ENCODE measurements around the gene LMBRD2. TPM values are rescaled to one million over a fixed set of nuclear protein-coding genes. Genes with fewer than 3 reads are reported as not detected.

LMBRD2 gene
- polyA plus RNA-seq, 1 of the 3 experiments (the other 2 are of a cell fraction), result 1.6 TPM

DNA sequence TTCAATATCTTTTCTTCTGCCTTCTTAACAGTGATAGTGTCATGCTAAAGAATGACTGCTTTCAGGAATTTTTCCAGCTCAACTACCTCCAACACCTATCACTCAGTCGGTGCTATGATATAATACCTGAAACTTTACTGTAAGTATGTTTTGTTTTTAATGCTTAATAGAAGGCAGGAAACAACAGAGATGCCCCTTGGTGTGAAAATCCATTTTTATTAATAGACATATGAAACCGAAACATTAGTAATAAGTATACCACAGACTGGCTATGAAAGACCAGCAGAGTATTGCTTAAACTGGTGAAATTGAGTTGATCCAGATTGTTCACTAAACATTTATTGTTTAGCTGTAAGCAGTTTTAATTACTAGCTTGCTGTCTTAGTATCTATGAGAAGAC, 25.5 kb upstream of the LMBRD2 start:
- no peak overlapping the region for H2AFZ ChIP-seq (ENCODE audit: low read depth)
- H3F3A ChIP-seq (replicated peaks; ENCODE audit: insufficient read depth), result no peaks in the 10 kb centered on the region
- no peak overlapping the region for H3K4me3 ChIP-seq (ENCODE audit: low read depth in 2 of 2, low read length in 1 of 2)
- H3K9me2 ChIP-seq, result no peaks in the 10 kb centered on the region
- ChIA-PET POLR2A (no interaction called here), CTCF (interaction anchor here (0.8 to 3.1 kb wide), 13 partner anchors 10 to 515 kb away, joined by 3 to 17 read pairs (median 3); partner anchors contain the start of genes LMBRD2, SKP2 and UGT3A2)
- H3K9me3 ChIP-seq, result no peaks in the 10 kb centered on the region
- H3K27ac ChIP-seq (ENCODE audit: low read depth in 2 of 2, low read length in 1 of 2), result no peak overlapping the region
- no peaks in the 10 kb centered on the region for H3K4me1 ChIP-seq (ENCODE audit: control insufficient read depth in 1 of 2, insufficient read depth in 2 of 2, low read depth in 1 of 2, low read length in 1 of 2)
- no peak overlapping the region for H3K9ac ChIP-seq
- no peak for DNase-seq
- H3K79me2 ChIP-seq (ENCODE audit: insufficient read depth), result no peaks in the 10 kb centered on the region; the same call in 1 of the 2 replicates
- H3K27me3 ChIP-seq (ENCODE audit: insufficient read depth), result no peaks in the 10 kb centered on the region
- no peaks in the 10 kb centered on the region for H4K20me1 ChIP-seq (ENCODE audit: insufficient read depth)
- H3K4me2 ChIP-seq, result no peak overlapping the region
- TF ChIP-seq PBX3 (IDR thresholded peaks at IDR 0.05) (no peak), NRF1 (IDR thresholded peaks at IDR 0.05; ENCODE audit: low read depth, low read length) (no peak), FOSL2 (IDR thresholded peaks at IDR 0.05; ENCODE audit: borderline replicate concordance, low read depth) (no peak), SMC3 (IDR thresholded peaks at IDR 0.05; ENCODE audit: low read depth, low read length) (no peak), TAF1 (IDR thresholded peaks at IDR 0.05; ENCODE audit: borderline replicate concordance, low read depth, low read length) (no peak), CHD2 (IDR thresholded peaks at IDR 0.05; ENCODE audit: low read length, partially characterized antibody) (no peak), RAD21 (IDR thresholded peaks at IDR 0.05; ENCODE audit: low read length) (no peak), MEF2A (IDR thresholded peaks at IDR 0.05; ENCODE audit: borderline replicate concordance, low read depth) (no peak), TCF12 (IDR thresholded peaks at IDR 0.05) (no peak), MAX (IDR thresholded peaks at IDR 0.05; ENCODE audit: low read depth) (no peak), YY1 (IDR thresholded peaks at IDR 0.05; ENCODE audit: low read depth) (no peak), TEAD4 (IDR thresholded peaks at IDR 0.05; ENCODE audit: borderline replicate concordance, insufficient read depth) (no peak)
- TF ChIP-seq, protein P1, sequence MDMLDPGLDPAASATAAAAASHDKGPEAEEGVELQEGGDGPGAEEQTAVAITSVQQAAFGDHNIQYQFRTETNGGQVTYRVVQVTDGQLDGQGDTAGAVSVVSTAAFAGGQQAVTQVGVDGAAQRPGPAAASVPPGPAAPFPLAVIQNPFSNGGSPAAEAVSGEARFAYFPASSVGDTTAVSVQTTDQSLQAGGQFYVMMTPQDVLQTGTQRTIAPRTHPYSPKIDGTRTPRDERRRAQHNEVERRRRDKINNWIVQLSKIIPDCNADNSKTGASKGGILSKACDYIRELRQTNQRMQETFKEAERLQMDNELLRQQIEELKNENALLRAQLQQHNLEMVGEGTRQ (IDR thresholded peaks at IDR 0.05; ENCODE audit: borderline replicate concordance, low read depth, low read length), result no peak
- TF ChIP-seq, protein P2, sequence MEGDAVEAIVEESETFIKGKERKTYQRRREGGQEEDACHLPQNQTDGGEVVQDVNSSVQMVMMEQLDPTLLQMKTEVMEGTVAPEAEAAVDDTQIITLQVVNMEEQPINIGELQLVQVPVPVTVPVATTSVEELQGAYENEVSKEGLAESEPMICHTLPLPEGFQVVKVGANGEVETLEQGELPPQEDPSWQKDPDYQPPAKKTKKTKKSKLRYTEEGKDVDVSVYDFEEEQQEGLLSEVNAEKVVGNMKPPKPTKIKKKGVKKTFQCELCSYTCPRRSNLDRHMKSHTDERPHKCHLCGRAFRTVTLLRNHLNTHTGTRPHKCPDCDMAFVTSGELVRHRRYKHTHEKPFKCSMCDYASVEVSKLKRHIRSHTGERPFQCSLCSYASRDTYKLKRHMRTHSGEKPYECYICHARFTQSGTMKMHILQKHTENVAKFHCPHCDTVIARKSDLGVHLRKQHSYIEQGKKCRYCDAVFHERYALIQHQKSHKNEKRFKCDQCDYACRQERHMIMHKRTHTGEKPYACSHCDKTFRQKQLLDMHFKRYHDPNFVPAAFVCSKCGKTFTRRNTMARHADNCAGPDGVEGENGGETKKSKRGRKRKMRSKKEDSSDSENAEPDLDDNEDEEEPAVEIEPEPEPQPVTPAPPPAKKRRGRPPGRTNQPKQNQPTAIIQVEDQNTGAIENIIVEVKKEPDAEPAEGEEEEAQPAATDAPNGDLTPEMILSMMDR (IDR thresholded peaks at IDR 0.05), result no peak
- H3K36me3 ChIP-seq (replicated peaks in 1 of 2; ENCODE audit: control insufficient read depth in 1 of 2, insufficient read depth in 2 of 2, low read length in 1 of 2), result peaks cover 57 to 98% of the 10 kb centered on the region in 2 experiments
- WGBS (ENCODE audit: low lambda C conversion rate), result 90% methylated on average over 2 of the region's 2 CpGs

DNA sequence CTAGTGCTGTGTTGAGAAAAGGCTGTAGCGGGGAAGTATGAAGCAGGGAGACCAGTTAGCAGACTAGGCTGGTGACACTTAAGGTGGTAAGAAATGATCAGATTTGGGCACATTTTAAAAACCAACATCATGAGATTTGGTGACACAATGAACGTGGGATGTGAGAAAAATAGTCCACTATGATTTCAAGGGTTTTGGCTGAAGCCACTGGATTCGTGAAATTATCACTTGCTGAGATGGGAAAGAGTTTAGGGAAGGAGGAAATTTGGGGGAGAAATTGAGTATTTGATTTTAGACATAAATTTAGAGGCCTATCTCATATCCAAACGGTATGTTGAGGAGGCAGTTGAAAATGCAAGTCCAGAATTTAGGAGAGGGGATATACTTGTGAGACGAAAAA, 23.4 kb upstream of the LMBRD2 start:
- ChIA-PET POLR2A (no interaction called here), CTCF (no interaction called here)
- H3K27me3 ChIP-seq (ENCODE audit: insufficient read depth), result no peaks in the 10 kb centered on the region
- no peak for TF ChIP-seq MXI1 (IDR thresholded peaks at IDR 0.05; ENCODE audit: low read depth, low read length)
- H3F3A ChIP-seq (replicated peaks; ENCODE audit: insufficient read depth), result no peaks in the 10 kb centered on the region
- H3K36me3 ChIP-seq (replicated peaks in 1 of 2; ENCODE audit: control insufficient read depth in 1 of 2, insufficient read depth in 2 of 2, low read length in 1 of 2), result peaks cover 56 to 98% of the 10 kb centered on the region in 2 experiments
- no peak overlapping the region for H3K4me2 ChIP-seq
- H3K9ac ChIP-seq, result no peak overlapping the region
- H3K4me1 ChIP-seq (ENCODE audit: control insufficient read depth in 1 of 2, insufficient read depth in 2 of 2, low read depth in 1 of 2, low read length in 1 of 2), result no peaks in the 10 kb centered on the region; a peak in 1 of 4 replicates
- no peaks in the 10 kb centered on the region for H3K9me2 ChIP-seq
- H3K4me3 ChIP-seq (ENCODE audit: low read depth in 2 of 2, low read length in 1 of 2), result no peak overlapping the region
- H2AFZ ChIP-seq (ENCODE audit: low read depth), result no peak overlapping the region
- no peak for DNase-seq
- no peak overlapping the region for H3K27ac ChIP-seq (ENCODE audit: low read depth in 2 of 2, low read length in 1 of 2)
- no peaks in the 10 kb centered on the region; the same call in 1 of the 2 replicates for H3K79me2 ChIP-seq (ENCODE audit: insufficient read depth)
- H4K20me1 ChIP-seq (ENCODE audit: insufficient read depth), result no peaks in the 10 kb centered on the region
- 96% methylated on average over 5 of the region's 5 CpGs for WGBS (ENCODE audit: low lambda C conversion rate)
- H3K9me3 ChIP-seq, result no peaks in the 10 kb centered on the region

All from SK-N-SH (cell line).